Fibroblast of lung (primary cell): ENCODE data around the gene GRWD1.

Experiments used
- EZH2 ChIP-seq: IDR thresholded peaks from 2 replicates; pipeline ENCODE4 v1.5.1; 2012; ENCODE audit warnings: low read length, control low read depth, mild to moderate bottlenecking; ENCODE audit errors: missing control alignments
- TF ChIP-seq, protein P1 (sequence below), 2 donors: IDR thresholded peaks in 1 of 2; conservative IDR thresholded peaks in 1 of 2; 1 replicate in 1 of 2; 2 replicates in 1 of 2; pipeline ENCODE4 v1.5.1; 2011 to 2012; ENCODE audit warnings: low read length in 2 of 2, control low read depth in 1 of 2, inconsistent platforms in 1 of 2, low read depth in 1 of 2, mild to moderate bottlenecking in 1 of 2

GRCh38 chr19:48470856-48471255 lies 25.1 kb downstream of the GRWD1 start:
- TF ChIP-seq, protein P1, sequence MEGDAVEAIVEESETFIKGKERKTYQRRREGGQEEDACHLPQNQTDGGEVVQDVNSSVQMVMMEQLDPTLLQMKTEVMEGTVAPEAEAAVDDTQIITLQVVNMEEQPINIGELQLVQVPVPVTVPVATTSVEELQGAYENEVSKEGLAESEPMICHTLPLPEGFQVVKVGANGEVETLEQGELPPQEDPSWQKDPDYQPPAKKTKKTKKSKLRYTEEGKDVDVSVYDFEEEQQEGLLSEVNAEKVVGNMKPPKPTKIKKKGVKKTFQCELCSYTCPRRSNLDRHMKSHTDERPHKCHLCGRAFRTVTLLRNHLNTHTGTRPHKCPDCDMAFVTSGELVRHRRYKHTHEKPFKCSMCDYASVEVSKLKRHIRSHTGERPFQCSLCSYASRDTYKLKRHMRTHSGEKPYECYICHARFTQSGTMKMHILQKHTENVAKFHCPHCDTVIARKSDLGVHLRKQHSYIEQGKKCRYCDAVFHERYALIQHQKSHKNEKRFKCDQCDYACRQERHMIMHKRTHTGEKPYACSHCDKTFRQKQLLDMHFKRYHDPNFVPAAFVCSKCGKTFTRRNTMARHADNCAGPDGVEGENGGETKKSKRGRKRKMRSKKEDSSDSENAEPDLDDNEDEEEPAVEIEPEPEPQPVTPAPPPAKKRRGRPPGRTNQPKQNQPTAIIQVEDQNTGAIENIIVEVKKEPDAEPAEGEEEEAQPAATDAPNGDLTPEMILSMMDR (conservative IDR thresholded peaks at IDR 0.05 in 1 of 2, IDR thresholded peaks at IDR 0.05 in 1 of 2; ENCODE audit: low read depth in 1 of 2, low read length in 2 of 2) = no peak
- no peak for TF ChIP-seq EZH2
